Esophagus squamous epithelium (tissue), 5 donors: ENCODE data around the gene RABGEF1. TPM values are rescaled to one million over a fixed set of nuclear protein-coding genes. Genes with fewer than 3 reads are reported as not detected.

Experiments
- DNase-seq: peaks from one replicate; lab custom pipeline; 2025; lab: John Stamatoyannopoulos, UW
- H3K27ac ChIP-seq, 4 donors: fragments of 200-600 bp; sonication (generic); one replicate each; pipeline ENCODE4 v1.5.1; 2016 to 2019; ENCODE audit warnings: mild to moderate bottlenecking in 1 of 4
- H3K27me3 ChIP-seq, 4 donors: fragments of 200-600 bp; sonication (generic); 1 replicate in 3 of 4; 2 replicates in 1 of 4; pipeline versions ENCODE4 v1.5.1 to v1.6.0; 2017 to 2021; ENCODE audit warnings: antibody characterized with exemption in 1 of 4
- H3K36me3 ChIP-seq, 3 donors: fragments of 200-600 bp; sonication (generic); one replicate each; pipeline ENCODE4 v1.5.1; 2016 to 2019
- H3K4me1 ChIP-seq, 3 donors: fragments of 200-600 bp; sonication (generic); one replicate each; pipeline ENCODE4 v1.5.1; 2017 to 2019
- H3K4me3 ChIP-seq, 4 donors: fragments of 200-600 bp; sonication (generic); 1 replicate in 3 of 4; 2 replicates in 1 of 4; pipeline ENCODE4 v1.5.1; 2016 to 2019; ENCODE audit warnings: mild to moderate bottlenecking in 2 of 4, moderate library complexity in 1 of 4
- H3K9me3 ChIP-seq, 3 donors: fragments of 200-600 bp; sonication (generic); one replicate each; pipeline ENCODE4 v1.5.1; 2016 to 2019
- POLR2A ChIP-seq, 4 donors: fragments of 450-650 bp; IDR thresholded peaks; one replicate each; pipeline ENCODE4 v1.6.1; 2017; ENCODE audit warnings: antibody characterized with exemption in 4 of 4, mild to moderate bottlenecking in 4 of 4, moderate library complexity in 3 of 4
- WGBS, 2 donors: methylation state at CpG; one replicate each; pipeline ENCODE4 v1.1.5; 2018; 5-methylcytosine and 5-hydroxymethylcytosine counted together
- intact Hi-C: fragments of 100-400 bp; cut with DNase I; formaldehyde crosslinking; loops from one replicate; pipeline ENCODE4 v1.15.0; 2022
- small RNA-seq, 4 donors: library from RNA; depleted of rRNA; stranded (forward); fragments of <200 nt; gene quantifications; one replicate each; pipeline ENCODE3, GENCODE V24; 2016
- total RNA-seq, 4 donors: library from RNA; depleted of rRNA; stranded (reverse); fragments of >200 nt; gene quantifications; one replicate each; pipeline ENCODE4 v1.1.0, GENCODE V29; 2016
- TF ChIP-seq, protein P1 (sequence below), 6 experiments: fragments of 450-650 bp in 4 of 6; fragments of 200-600 bp in 2 of 6; sonication (generic) in 2 of 6; IDR thresholded peaks; one replicate each; pipeline ENCODE4 v1.5.1; 2016 to 2019; ENCODE audit warnings: antibody characterized with exemption in 6 of 6, mild to moderate bottlenecking in 4 of 6, moderate library complexity in 4 of 6
- donor health status: DM: yes; HTN: yes; CAD: no.

Gene RABGEF1
- total RNA-seq, 4 donors from 2014 or later: 27.8 to 48.9 (median 33.5) TPM

- 77% methylated on average over 10 of the region's 10 CpGs for whole genome bisulfite sequencing, 2 donors
- no peak for DNase-seq
- Histone ChIP-seq H3K27ac (peak overlapping the region in 3 of 4 donors; percentile 0 to 59 (median 49)), H3K4me1 (peaks cover 0 to 8% (median 0%) of the 10 kb centered on the region in 3 donors), H3K36me3 (peaks cover 0 to 88% (median 5%) of the 10 kb centered on the region in 3 donors), H3K4me3 (no peak overlapping the region), H3K27me3 (no peaks in the 10 kb centered on the region), H3K9me3 (no peaks in the 10 kb centered on the region)
- intact Hi-C loops: no loop called here
- no peak for TF ChIP-seq POLR2A (IDR thresholded peaks at IDR 0.05)
- TF ChIP-seq, protein P1, sequence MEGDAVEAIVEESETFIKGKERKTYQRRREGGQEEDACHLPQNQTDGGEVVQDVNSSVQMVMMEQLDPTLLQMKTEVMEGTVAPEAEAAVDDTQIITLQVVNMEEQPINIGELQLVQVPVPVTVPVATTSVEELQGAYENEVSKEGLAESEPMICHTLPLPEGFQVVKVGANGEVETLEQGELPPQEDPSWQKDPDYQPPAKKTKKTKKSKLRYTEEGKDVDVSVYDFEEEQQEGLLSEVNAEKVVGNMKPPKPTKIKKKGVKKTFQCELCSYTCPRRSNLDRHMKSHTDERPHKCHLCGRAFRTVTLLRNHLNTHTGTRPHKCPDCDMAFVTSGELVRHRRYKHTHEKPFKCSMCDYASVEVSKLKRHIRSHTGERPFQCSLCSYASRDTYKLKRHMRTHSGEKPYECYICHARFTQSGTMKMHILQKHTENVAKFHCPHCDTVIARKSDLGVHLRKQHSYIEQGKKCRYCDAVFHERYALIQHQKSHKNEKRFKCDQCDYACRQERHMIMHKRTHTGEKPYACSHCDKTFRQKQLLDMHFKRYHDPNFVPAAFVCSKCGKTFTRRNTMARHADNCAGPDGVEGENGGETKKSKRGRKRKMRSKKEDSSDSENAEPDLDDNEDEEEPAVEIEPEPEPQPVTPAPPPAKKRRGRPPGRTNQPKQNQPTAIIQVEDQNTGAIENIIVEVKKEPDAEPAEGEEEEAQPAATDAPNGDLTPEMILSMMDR (IDR thresholded peaks at IDR 0.05): no peak
Measured at GRCh38 chr7:66859794-66860645, 119.5 kb downstream of the RABGEF1 start.

DNA sequence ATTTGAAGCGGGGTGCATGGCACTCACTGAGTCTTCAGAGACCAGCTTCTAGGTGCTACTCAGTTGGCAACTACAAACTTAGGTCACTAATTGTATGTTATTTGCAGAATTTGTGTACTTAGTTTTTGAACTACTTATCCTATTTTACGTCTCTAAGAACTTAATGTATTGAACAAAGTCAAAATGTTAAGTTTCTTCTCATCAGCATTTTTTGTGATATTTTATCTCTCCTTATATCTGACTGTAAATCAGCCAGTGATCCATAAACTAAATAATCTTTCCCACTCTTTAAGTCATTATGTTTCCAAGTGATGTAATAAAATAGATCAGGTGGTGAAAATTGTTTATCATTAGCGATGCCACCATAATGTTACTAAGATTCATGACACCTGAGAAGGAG is 120.2 kb downstream of the RABGEF1 start:
- Histone ChIP-seq H3K36me3 (peaks cover 0 to 92% (median 5%) of the 10 kb centered on the region in 3 donors), H3K27me3 (no peaks in the 10 kb centered on the region), H3K27ac (no peak overlapping the region), H3K4me1 (peaks cover 0 to 8% (median 0%) of the 10 kb centered on the region in 3 donors), H3K4me3 (no peak overlapping the region), H3K9me3 (no peaks in the 10 kb centered on the region)
- intact Hi-C loops: no loop called here
- TF ChIP-seq, protein P1 (IDR thresholded peaks at IDR 0.05): no peak
- no peak for TF ChIP-seq POLR2A (IDR thresholded peaks at IDR 0.05)
- 90 to 95% methylated on average over 3 of the region's 3 CpGs for WGBS, 2 donors
- DNase-seq: no peak

Small RNA genes lying within 50 kb of the gene (small RNA-seq; reads per million reads assigned to genes)
- 0 to 0.30 (median 0) reads per million in 4 donors for gene AC027644.2

Other genes starting within 250 kb of the RABGEF1 start
- 1 to 10 TPM in 3 of 4 donors, under 1 TPM in 1; 0.99 to 6.1 (median 3.5) TPM for gene KCTD7, start 111.9 kb upstream of the RABGEF1 start, total RNA-seq
- gene TMEM248, start 180.5 kb downstream of the RABGEF1 start, total RNA-seq: 10 to 100 TPM; 42.3 to 84.1 (median 56.4) TPM